Activated T-cell treated with anti-CD3 and anti-CD28 coated beads for 24 hours (primary cell): ENCODE data around the gene TRNT1.

Experiments
- DNase-seq: peaks from one replicate; pipeline ENCODE4 v3.0.0-alpha.2; 2020; ENCODE audit warnings: low read depth

TRNT1 gene

DNA sequence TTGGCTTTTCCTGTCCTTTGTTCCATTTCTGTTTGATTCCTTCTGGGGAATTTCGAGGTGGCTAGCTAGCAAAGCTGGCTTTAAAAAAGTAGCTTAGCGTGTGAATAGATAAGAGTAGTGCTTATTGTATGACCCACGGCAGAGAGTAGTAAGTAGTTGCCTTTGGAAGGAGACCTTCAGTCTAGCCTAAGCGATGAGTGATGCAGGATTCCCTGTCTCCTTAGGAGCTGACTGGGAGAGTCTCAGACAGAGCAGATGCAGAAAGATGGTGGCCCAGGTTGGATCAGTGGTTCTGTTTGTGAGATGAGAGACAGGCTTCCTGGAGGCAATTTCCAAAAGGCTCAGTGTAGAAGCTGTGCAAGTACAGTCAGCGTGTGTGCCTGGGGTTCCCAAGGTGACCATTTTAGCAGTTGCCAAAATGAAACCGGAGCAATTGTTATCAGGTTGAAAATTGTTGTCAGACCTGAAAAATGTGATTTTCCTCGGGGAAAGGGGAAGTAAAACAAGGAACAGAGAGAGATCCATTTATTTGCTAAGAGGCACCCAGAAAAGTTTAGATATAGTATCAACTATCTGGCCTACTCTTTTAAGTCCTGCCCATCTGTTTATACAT, 15.9 kb upstream of the TRNT1 start:
- DNase-seq = no peak

GRCh38 chr3:3113042-3113709, 13.6 kb upstream of the TRNT1 start:
- DNase-seq = no peak

GRCh38 chr3:3117651-3118050, 9.1 kb upstream of the TRNT1 start:
- DNase-seq = no peak

DNA sequence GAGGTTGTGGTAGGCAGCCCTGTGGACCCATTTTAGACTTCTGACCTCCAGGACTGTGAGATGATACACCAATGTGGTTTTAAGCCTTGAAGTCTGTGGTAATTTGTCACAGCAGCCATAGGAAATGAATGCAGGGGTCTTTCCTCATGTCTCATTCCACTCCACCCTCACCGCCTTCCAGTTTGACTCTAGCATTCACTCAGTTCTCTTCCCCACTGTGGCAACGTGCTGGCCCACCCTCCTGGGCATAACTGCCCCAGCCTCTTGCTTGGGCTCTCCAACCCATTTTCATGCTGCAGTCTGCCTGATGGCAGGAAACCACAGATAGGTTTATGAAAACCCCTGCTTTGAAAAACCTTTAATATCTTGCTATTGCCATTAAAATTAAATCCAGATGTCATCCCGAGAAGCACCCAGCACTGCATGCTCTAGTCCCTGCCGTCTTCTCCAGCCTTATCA, 7.3 kb upstream of the TRNT1 start:
- DNase-seq = no peak

DNA sequence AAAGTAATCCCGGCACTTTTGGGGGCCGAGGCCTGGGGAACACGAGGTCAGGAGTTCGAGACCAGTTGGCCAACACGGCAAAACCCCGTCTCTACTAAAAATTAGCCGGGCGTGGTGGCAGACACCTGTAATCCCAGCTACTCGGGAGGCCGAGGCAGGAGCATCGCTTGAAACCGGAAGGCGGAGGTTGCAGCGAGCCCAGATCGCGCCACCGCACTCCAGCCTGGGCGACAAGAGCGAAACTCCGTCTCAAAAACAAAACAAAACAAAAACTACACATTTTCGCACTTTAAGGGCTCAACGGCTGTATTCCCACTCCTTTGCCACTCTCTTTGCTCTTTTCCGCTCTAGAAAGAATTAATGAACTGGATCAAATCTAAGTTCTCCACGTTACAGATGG, 763 bp upstream of the TRNT1 start:
- DNase-seq = no peak

DNA sequence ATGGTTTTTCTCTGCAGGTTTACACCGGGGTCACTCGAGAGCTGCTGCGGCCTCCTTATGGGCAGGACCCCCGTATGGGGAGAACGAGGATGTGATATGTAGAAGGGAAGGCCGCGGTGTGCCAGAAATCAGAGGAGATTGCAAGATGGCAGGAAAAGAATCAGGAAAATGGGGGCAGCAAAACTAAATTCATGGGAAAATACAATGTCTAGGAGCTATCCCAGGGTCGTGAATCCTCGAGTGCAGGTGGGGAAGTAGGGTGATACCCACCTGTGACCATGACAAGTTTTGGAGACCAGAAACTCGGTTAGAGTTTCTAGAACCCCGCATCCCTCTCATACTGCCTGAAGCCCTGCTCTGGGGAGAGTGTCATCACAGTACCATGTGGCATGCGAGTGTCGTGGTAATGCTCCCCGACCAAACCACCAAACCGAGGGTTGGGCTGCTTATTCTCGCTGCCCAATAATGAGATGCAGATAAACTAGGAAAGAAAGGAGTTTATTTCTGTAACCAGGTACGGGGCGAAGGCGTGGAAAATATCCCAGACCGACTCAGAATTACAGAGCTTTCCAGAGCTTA, 781 bp downstream of the TRNT1 start:
- peak; percentile 25 for DNase-seq

DNA sequence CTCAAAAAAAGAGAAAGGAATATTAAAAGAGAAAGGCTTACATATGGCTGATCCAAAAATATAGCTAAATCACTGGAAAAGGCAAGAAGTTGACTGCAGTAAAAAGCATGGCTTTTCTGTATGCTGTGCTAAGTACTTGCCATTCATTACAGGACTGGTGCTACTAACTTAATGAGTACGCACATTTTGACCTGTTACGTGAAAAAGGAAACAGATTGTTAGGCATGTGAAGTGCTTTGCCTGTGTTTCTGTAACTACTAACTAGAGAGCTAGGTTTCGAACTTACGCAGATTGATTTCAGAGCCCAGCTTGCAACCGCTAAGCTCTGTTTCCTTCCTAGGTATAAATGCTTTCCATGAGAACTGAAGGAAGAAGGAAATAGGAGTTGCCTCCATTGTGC, 2.8 kb downstream of the TRNT1 start:
- DNase-seq = no peak

DNA sequence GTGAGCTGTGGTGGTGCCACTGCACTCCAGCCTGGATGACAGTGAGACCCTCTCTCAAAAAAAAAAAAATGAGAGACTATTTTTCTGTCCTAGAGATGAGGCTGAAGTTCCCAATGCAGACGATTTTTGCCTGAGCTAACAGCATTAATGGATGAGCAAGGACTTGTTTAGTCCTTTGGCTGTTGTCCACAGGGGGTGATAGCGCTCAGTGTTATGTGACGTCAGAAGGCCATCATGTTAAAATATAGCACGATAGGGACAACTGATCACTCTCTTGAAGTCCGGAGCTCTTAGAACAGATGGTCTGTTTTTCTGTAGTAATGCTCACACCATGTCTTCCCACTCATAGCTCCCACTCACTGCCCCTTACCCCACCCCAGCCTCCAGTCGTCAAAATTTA, 6.8 kb downstream of the TRNT1 start:
- no peak for DNase-seq

GRCh38 chr3:3134750-3135448, 8.2 kb downstream of the TRNT1 start:
- DNase-seq = no peak

DNA sequence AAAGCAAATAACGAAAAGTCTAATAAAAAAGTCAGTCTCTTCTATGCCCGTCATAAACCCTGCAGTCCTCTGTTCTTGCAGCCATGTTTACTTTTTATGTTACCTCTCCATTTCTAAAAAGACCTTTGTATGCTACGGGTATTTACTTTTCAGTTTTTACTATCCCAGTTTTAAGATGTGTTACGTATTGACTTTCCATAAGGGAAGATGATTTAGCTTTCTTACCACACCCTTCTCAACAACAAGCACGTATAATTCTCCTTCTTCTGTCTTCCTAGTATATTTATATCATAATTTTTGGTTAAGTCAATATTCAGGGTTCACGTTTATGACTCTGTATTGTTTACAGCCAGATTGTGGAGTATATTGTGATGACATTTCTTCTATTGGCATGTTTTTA, 10.8 kb downstream of the TRNT1 start:
- DNase-seq = no peak

GRCh38 chr3:3141939-3142338, 15.2 kb downstream of the TRNT1 start:
- no peak for DNase-seq

- DNase-seq = no peak
Measured at GRCh38 chr3:3145831-3146230, 19.1 kb downstream of the TRNT1 start.

GRCh38 chr3:3149560-3149959, 22.8 kb downstream of the TRNT1 start:
- DNase-seq = no peak

DNA sequence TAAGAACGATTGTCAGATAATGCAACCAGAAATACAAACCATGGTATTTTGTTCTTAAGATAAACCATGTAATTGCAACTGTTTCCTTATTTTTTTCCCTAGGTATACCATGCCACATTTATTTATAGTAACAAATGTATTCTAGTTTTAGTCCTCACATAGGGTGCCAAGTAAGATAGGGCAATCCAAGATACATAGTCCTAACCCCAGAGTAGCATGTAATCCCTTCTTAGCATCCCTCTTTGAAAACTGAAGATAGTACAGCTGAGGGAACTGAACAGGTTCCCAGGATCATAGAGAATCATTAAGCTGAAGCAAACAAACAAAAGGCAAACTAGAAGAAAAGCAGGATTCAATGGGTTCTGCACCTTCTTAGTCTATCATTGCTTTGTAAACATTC, 24.8 kb downstream of the TRNT1 start:
- DNase-seq = no peak

DNA sequence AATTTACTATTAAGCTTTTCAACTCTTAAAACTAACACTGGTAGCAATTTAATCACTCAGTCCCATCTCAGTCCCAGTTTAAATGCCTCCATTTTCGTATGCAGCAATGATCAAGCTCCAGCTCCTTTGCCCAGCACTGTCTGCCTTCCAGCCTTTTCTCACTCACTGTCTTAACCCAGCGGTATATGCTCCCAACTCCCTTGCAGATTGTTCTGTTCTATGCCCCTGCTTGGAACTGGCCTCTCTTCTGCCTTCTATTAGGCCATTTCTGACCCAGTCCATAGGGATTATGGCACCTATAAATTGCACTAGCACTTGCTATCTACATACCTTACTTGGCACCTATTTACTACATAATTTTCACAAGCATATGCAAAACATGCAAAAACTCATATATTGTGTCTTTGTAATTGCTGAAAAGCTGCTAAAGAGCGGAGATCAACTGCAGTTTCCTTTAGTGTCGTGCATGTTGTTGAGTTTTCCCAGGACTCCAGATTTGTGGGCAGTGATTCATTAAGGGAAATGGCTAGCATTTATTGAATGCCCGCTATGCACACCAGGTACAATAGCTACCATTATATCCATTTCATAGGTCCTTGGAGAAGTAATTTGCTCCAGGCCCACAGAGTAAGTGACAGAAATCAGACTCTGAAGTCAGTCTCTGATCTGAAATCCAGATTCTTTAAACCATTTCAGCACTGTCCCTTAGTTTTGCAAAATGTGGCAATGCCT, 28.3 kb downstream of the TRNT1 start:
- no peak for DNase-seq

- DNase-seq = no peak
Measured at GRCh38 chr3:3157484-3157883, 30.7 kb downstream of the TRNT1 start.

DNA sequence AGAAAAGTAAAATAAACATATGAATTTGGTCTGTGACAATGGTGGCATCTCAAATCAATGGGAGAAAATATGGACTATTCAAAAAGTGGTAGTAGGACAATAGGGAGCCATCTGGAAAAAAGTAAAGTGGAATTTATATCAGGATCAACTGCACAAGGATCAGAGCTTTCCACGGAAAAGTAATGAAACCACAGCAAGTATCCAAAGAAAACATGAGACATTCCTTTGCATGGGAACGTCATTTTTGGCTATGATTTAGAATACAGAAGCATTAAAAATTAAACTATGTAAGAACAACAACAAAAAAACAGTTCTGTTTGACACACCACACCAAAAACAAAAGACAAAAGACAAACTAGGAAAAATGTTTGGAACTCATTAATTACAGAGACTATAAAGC, 34.1 kb downstream of the TRNT1 start:
- DNase-seq = no peak

DNA sequence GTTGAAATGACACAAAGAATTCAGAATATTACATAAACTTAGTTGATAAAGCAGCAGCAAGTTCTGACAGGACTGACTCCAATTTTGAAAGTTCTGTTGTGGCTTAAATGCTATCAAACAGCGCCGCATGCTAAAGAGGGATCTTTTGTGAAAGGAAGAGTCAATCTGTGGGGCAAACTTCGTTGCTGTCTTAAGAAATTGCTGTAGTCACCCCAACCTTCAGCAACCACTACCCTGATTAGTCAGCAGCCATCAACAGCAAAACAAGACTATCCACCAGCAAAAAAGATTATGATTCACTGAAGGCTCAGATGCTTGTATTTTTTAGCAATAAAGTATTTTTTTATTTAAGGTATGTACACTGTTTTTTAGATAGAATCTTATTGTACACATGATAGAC, 38.5 kb downstream of the TRNT1 start:
- no peak for DNase-seq

GRCh38 chr3:3165650-3166049, 38.9 kb downstream of the TRNT1 start:
- no peak for DNase-seq

- DNase-seq = no peak
Measured at GRCh38 chr3:3170998-3171397, 44.3 kb downstream of the TRNT1 start.

DNA sequence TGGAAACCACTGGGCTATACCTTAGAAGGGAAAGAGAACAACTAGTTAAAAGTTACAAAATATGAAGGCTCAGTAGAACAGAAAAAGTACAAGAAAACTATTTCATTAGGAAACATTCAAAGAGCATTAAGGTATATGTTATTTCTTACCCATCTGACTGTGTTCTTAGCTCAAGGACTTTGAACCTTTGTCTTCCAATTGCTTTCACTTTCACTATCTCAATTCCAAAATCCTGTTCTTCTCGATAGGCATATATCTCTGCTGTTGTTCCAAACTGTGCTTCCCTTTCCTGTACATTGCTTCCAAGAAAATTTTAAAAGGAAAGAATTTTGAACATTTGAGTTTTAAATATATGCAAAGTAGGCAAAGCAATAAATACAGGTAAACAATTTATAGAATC, 45.9 kb downstream of the TRNT1 start:
- no peak for DNase-seq

DNA sequence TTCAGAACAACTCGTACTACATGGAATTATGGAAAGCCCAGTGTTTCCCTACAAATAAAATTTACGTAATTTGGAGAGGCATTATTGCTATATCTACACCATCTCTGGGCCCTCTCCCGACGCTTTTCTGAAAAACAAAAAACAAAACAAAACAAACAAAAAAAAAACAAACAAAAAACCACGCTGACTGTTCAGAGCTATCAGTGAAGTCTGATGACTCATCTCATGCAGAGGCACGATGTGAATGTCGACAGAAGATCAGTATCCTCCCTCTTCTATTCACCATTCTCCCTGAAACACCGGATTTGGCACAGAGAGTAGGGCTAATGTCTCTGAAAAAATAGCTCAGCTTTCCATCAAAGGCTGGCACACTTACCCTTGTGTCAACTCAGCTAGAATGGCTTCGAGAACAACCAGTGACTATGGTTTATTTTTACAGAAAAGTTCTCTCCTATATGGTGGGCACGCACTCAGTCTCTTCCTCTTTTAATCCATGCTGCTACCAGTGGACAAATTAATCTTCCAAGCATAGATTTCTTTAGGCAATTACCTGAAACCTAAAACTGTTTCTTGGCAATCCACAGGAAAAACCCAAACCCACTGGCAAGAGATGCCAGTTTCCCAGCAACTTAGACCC, 51.2 kb downstream of the TRNT1 start:
- DNase-seq = no peak
